GM15510 (cell line): Measurements from ENCODE around the gene OR2A14.

Source experiments
- POLR2A ChIP-seq: IDR thresholded peaks from 3 replicates; pipeline ENCODE4 v1.6.1; 2011; ENCODE audit warnings: borderline replicate concordance; ENCODE audit not compliant: insufficient read length; ENCODE audit errors: extremely low read depth

OR2A14 gene

GRCh38 chr7:144122876-144123275 lies at the start of gene OR2A14:
TSS of gene OR2A14 (plus strand) at chr7:144123176. CDS start at chr7:144129113, 5,937 bp downstream.
- no peak for TF ChIP-seq POLR2A

GRCh38 chr7:144074374-144074773 lies 48.6 kb upstream of the OR2A14 start:
- no peak for TF ChIP-seq POLR2A

GRCh38 chr7:144085978-144086377 lies 37.0 kb upstream of the OR2A14 start, which contains the start of gene OR2A12:
TSS of gene OR2A12 (plus strand) at chr7:144086278. CDS start at chr7:144095108, 8,830 bp downstream.
- no peak for TF ChIP-seq POLR2A

- no peak for TF ChIP-seq POLR2A
Observed at GRCh38 chr7:144086730-144087129, 36.2 kb upstream of the OR2A14 start.

- no peak for TF ChIP-seq POLR2A
Observed at GRCh38 chr7:144087230-144087629, 35.7 kb upstream of the OR2A14 start.

- TF ChIP-seq POLR2A, result no peak
Observed at GRCh38 chr7:144090667-144091066, 32.3 kb upstream of the OR2A14 start.

GRCh38 chr7:144098776-144099175 lies 24.2 kb upstream of the OR2A14 start:
- no peak for TF ChIP-seq POLR2A

GRCh38 chr7:144100607-144101006 lies 22.4 kb upstream of the OR2A14 start:
- no peak for TF ChIP-seq POLR2A

- no peak for TF ChIP-seq POLR2A
Observed at GRCh38 chr7:144102041-144102440, 20.9 kb upstream of the OR2A14 start.

- TF ChIP-seq POLR2A, result no peak
Observed at GRCh38 chr7:144105211-144105610, 17.8 kb upstream of the OR2A14 start.

- no peak for TF ChIP-seq POLR2A
Observed at GRCh38 chr7:144109283-144109682, 13.7 kb upstream of the OR2A14 start, which contains the start of gene OR2A2. TSS of gene OR2A2 (plus strand) at chr7:144109583. CDS start at chr7:144109583, 0 bp downstream.

GRCh38 chr7:144110272-144110671 lies 12.7 kb upstream of the OR2A14 start:
- TF ChIP-seq POLR2A, result no peak

GRCh38 chr7:144113651-144114050 lies 9.3 kb upstream of the OR2A14 start:
- no peak for TF ChIP-seq POLR2A

- no peak for TF ChIP-seq POLR2A
Observed at GRCh38 chr7:144118341-144118740, 4.6 kb upstream of the OR2A14 start.

- no peak for TF ChIP-seq POLR2A
Observed at GRCh38 chr7:144127714-144128334, 4.8 kb downstream of the OR2A14 start.

- TF ChIP-seq POLR2A, result no peak
Observed at GRCh38 chr7:144130730-144131129, 7.8 kb downstream of the OR2A14 start.
